Measurements from ENCODE around the gene PLXNB1. TPM values are rescaled to one million over a fixed set of nuclear protein-coding genes. Genes with fewer than 3 reads are reported as not detected.
A peak's percentile ranks its signal among the peaks of the same experiment; 100 is the strongest.

Gene PLXNB1
- total and polyA plus RNA-seq, 10 of the 15 experiments (the other 5 are each of a cell fraction or from before 2014, with no cell fraction given): 0.18 to 15.1 (median 5.3) TPM

GRCh38 chr3:48473617-48473952 is 43.7 kb upstream of the PLXNB1 start (continued):
- no peak for TF ChIP-seq CREB1 (IDR thresholded peaks at IDR 0.05; ENCODE audit: low read depth)
- no peak for TF ChIP-seq IRF5 (IDR thresholded peaks at IDR 0.05; ENCODE audit: borderline replicate concordance)

GRCh38 chr3:48472923-48473616 is 43.2 kb upstream of the PLXNB1 start:
- BruUV-seq (replicated peaks): no TSS peak
- peaks cover 42% of the 10 kb centered on the region for H3K79me2 ChIP-seq (ENCODE audit: control insufficient read depth, insufficient read depth, low read length)
- TF ChIP-seq CHD4 (IDR thresholded peaks at IDR 0.05) (no peak), MXI1 (IDR thresholded peaks at IDR 0.05; ENCODE audit: low read depth, low read length) (peak; percentile 81), ASH2L (IDR thresholded peaks at IDR 0.05; ENCODE audit: borderline replicate concordance, low read depth) (0 out of 2 replicates have a peak, but pooled peaks have one; percentile 31), MYC (IDR thresholded peaks at IDR 0.05; ENCODE audit: insufficient read depth, insufficient read length, insufficient replicate concordance, low read length, severe bottlenecking) (peak; percentile 84), POLR2AphosphoS2 (IDR thresholded peaks at IDR 0.05; ENCODE audit: low read depth, low read length) (no peak), FOS (IDR thresholded peaks at IDR 0.05; ENCODE audit: borderline replicate concordance, extremely low read depth, insufficient read length) (no peak), ESRRA (IDR thresholded peaks at IDR 0.05; ENCODE audit: low read length) (peak; percentile 71; the same call in 1 of the 2 replicates), MEF2B (IDR thresholded peaks at IDR 0.05; ENCODE audit: partially characterized antibody, poor library complexity, severe bottlenecking) (peak; percentile 70), MAX (IDR thresholded peaks at IDR 0.05; ENCODE audit: low read depth, low read length) (peak; percentile 57; the same call in 1 of the 2 replicates), RELB (IDR thresholded peaks at IDR 0.05; ENCODE audit: low read depth) (peak; percentile 91), USF1 (IDR thresholded peaks at IDR 0.05; ENCODE audit: borderline replicate concordance, extremely low read length, insufficient read depth, low read depth, low read length) (no peak), SUZ12 (IDR thresholded peaks at IDR 0.05; ENCODE audit: unreplicated experiment) (no peak), NFIC (IDR thresholded peaks at IDR 0.05; ENCODE audit: low read depth, low read length) (peak; percentile 54; the same call in 1 of the 2 replicates), IKZF2 (IDR thresholded peaks at IDR 0.05) (peak; percentile 91 to 92), NR2F1 (conservative IDR thresholded peaks at IDR 0.05) (peak; percentile 72)

More at GRCh38 chr3:48472923-48473616, 43.2 kb upstream of the PLXNB1 start:
- Histone ChIP-seq H4K20me1 (ENCODE audit: control insufficient read depth, insufficient read depth) (no peaks in the 10 kb centered on the region), H3K27ac (ENCODE audit: control insufficient read depth, insufficient read depth) (peak overlapping the region; percentile 100), H2AFZ (ENCODE audit: control insufficient read depth, low read depth, low read length) (peak overlapping the region; percentile 51), H3K27me3 (replicated peaks in 1 of 2; ENCODE audit: control insufficient read depth in 2 of 2, insufficient read depth in 2 of 2, low read length in 1 of 2) (no peaks in the 10 kb centered on the region), H3K9ac (ENCODE audit: control insufficient read depth, insufficient read depth, low read length) (peak overlapping the region; percentile 99), H3K4me1 (ENCODE audit: control insufficient read depth, insufficient read depth, low read length) (peaks cover 31% of the 10 kb centered on the region), H3K4me2 (ENCODE audit: control insufficient read depth, insufficient read depth) (peak overlapping the region; percentile 97), H3K9me3 (replicated peaks; ENCODE audit: control insufficient read depth, insufficient read depth, low read length) (no peaks in the 10 kb centered on the region), H3K36me3 (ENCODE audit: control insufficient read depth in 2 of 2, insufficient read depth in 2 of 2, low read length in 1 of 2) (peaks cover 0 to 8% of the 10 kb centered on the region in 2 experiments; a peak in 3 of 4 replicates), H3K4me3 (peak overlapping the region; percentile 71)
- ChIA-PET SMC1A (ENCODE audit: uncharacterized antibody, unreplicated experiment) (interaction anchor here (0.6 to 3.4 kb wide), 16 partner anchors 10 to 80 kb away, joined by 3 to 18 read pairs (median 5); partner anchors contain the start of genes CCDC51 and TMA7), POLR2A (interaction anchor here (0.5 to 10.0 kb wide), 22 partner anchors 10 to 1490 kb away, joined by 3 to 91 read pairs (median 4); partner anchors contain the start of genes ATRIP, CCDC51, PFKFB4 and QRICH1), RAD21 (ENCODE audit: unreplicated experiment) (interaction anchor here (0.9 to 2.4 kb wide), 15 partner anchors 27 to 232 kb away, joined by 3 to 23 read pairs (median 5); partner anchors contain the start of genes ATRIP, CCDC51, PFKFB4 and SHISA5), CTCF (interaction anchor here (0.9 to 3.1 kb wide), 21 partner anchors 9 to 162 kb away, joined by 3 to 37 read pairs (median 4); partner anchors contain the start of genes CCDC51, PFKFB4, SHISA5 and SLC26A6)
- in situ Hi-C loops (cut with MboI) (no loop called here), intact Hi-C loops (cut with micrococcal nuclease; ENCODE audit: unreplicated experiment) (no loop called here)
- peak; percentile 96 for DNase-seq (ENCODE audit: low read depth, low spot score)
- FAIRE-seq: peak; percentile 96
- WGBS (ENCODE audit: insufficient coverage, insufficient replicate concordance, low lambda C conversion rate, missing lambda C conversion rate): 6% methylated on average over 15 of the region's 17 CpGs
- ATAC-seq: peak; percentile 91
